GM12878 (cell line): ENCODE data around the gene MLXIPL. TPM values are rescaled to one million over a fixed set of nuclear protein-coding genes. Genes with fewer than 3 reads are reported as not detected.

Source experiments
- ATAC-seq: fragments of 200-7000 bp; cut with Tn5 transposase; 3 replicates; pipeline ENCODE4 v1.9.1; 2020; ENCODE audit warnings: mild to moderate bottlenecking, moderate library complexity
- BruUV-seq: library from RNA; stranded (reverse); fragments of 400-500 nt; replicated peaks from 2 replicates; lab custom pipeline; 2021; lab: Mats Ljungman, UMichigan
- CTCF ChIA-PET: fragments of 300-600 bp; sonication (Branson Sonifier 250); formaldehyde crosslinking; extraction: SDS; loops from one replicate; lab custom pipeline; 2021; ENCODE audit warnings: inconsistent platforms; lab: Yijun Ruan, JAX
- POLR2A ChIA-PET: fragments of 350-600 bp; formaldehyde crosslinking; extraction: SDS; loops from one replicate; lab custom pipeline; 2021; ENCODE audit warnings: inconsistent platforms; lab: Charles Lee
- RAD21 ChIA-PET: fragments of 300-600 bp; sonication (Branson Sonifier 250); formaldehyde crosslinking; loops from one replicate; lab custom pipeline; 2023; ENCODE audit warnings: antibody characterized with exemption; ENCODE audit not compliant: unreplicated experiment; lab: Charles Lee
- SMC1A ChIA-PET: fragments of 300-600 bp; sonication (Branson Sonifier 250); formaldehyde crosslinking; loops from one replicate; lab custom pipeline; 2023; ENCODE audit not compliant: unreplicated experiment, uncharacterized antibody; lab: Charles Lee
- DNase-seq: peaks from one replicate; pipeline ENCODE4 v3.0.0-alpha.2; 2011; ENCODE audit warnings: low read depth, low spot score
- FAIRE-seq: peaks from 3 replicates; lab custom pipeline; 2011; peaks lifted over from hg19 to GRCh38; lab: Jason Lieb, UNC
- H2AFZ ChIP-seq: 2 replicates; pipeline ENCODE4 v1.6.0; 2011; ENCODE audit warnings: low read depth, low read length, control low read depth; ENCODE audit not compliant: control insufficient read depth
- H3K27ac ChIP-seq: 2 replicates; pipeline ENCODE4 v1.5.1; 2011; ENCODE audit warnings: control low read depth; ENCODE audit not compliant: control insufficient read depth, insufficient read depth
- H3K27me3 ChIP-seq, 2 experiments: replicated peaks in 1 of 2; 2 replicates each; pipeline versions ENCODE4 v1.6.0 to v1.6.1; 2011; ENCODE audit warnings: low read length in 1 of 2; ENCODE audit not compliant: control insufficient read depth in 2 of 2, insufficient read depth in 2 of 2
- H3K36me3 ChIP-seq, 2 experiments: 2 replicates each; pipeline ENCODE4 v1.5.1; 2011; ENCODE audit warnings: low read length in 1 of 2; ENCODE audit not compliant: control insufficient read depth in 2 of 2, insufficient read depth in 2 of 2
- H3K4me1 ChIP-seq: 2 replicates; pipeline ENCODE4 v1.6.1; 2011; ENCODE audit warnings: mild to moderate bottlenecking, low read length, moderate library complexity, mixed read lengths; ENCODE audit not compliant: control insufficient read depth, insufficient read depth
- H3K4me2 ChIP-seq: 2 replicates; pipeline ENCODE4 v1.6.0; 2011; ENCODE audit warnings: control low read depth; ENCODE audit not compliant: control insufficient read depth, insufficient read depth
- H3K4me3 ChIP-seq: fragments of 200-600 bp; sonication (generic); 2 replicates; pipeline ENCODE4 v1.5.1; 2016
- H3K79me2 ChIP-seq: 2 replicates; pipeline ENCODE4 v1.6.0; 2011; ENCODE audit warnings: low read length; ENCODE audit not compliant: control insufficient read depth, insufficient read depth
- H3K9ac ChIP-seq: 2 replicates; pipeline ENCODE4 v1.8.0; 2011; ENCODE audit warnings: low read length, control low read depth, mixed read lengths; ENCODE audit not compliant: control insufficient read depth, insufficient read depth
- H3K9me3 ChIP-seq: replicated peaks from 3 replicates; pipeline ENCODE4 v1.5.1; 2011; ENCODE audit warnings: mild to moderate bottlenecking, low read length; ENCODE audit not compliant: control insufficient read depth, insufficient read depth
- H4K20me1 ChIP-seq: 2 replicates; pipeline ENCODE4 v1.6.0; 2011; ENCODE audit not compliant: control insufficient read depth, insufficient read depth
- BCLAF1 ChIP-seq: fragments of 450-650 bp; IDR thresholded peaks from 2 replicates; pipeline ENCODE4 v1.6.1; 2017; ENCODE audit warnings: antibody characterized with exemption, mild to moderate bottlenecking, moderate library complexity
- BMI1 ChIP-seq: fragments of 450-650 bp; IDR thresholded peaks from 2 replicates; pipeline ENCODE4 v1.6.1; 2016; ENCODE audit warnings: mild to moderate bottlenecking, moderate library complexity, borderline replicate concordance
- EZH2 ChIP-seq: IDR thresholded peaks from 2 replicates; pipeline ENCODE4 v1.6.1; 2012; ENCODE audit warnings: low read depth, mild to moderate bottlenecking, control low read depth, inconsistent platforms, low read length, borderline replicate concordance; ENCODE audit not compliant: control insufficient read depth
- HDAC2 ChIP-seq: fragments of 200-600 bp; sonication (generic); IDR thresholded peaks from 2 replicates; pipeline ENCODE4 v1.6.1; 2017
- LARP7 ChIP-seq: fragments of 450-650 bp; IDR thresholded peaks from 2 replicates; pipeline ENCODE4 v1.6.1; 2017; ENCODE audit warnings: mild to moderate bottlenecking
- NFIC ChIP-seq: IDR thresholded peaks from 2 replicates; pipeline ENCODE4 v1.6.1; 2012; ENCODE audit warnings: low read depth, mild to moderate bottlenecking, inconsistent platforms, low read length, moderate library complexity
- POU2F2 ChIP-seq: IDR thresholded peaks from 3 replicates; pipeline ENCODE4 v1.6.1; 2011; ENCODE audit warnings: low read depth, mild to moderate bottlenecking, low read length, borderline replicate concordance
- SP1 ChIP-seq: IDR thresholded peaks from one replicate; pipeline ENCODE4 v1.6.1; 2011; ENCODE audit warnings: low read depth, low read length
- SREBF1 ChIP-seq: IDR thresholded peaks from 2 replicates; pipeline ENCODE4 v1.6.1; 2012; ENCODE audit warnings: mild to moderate bottlenecking, low read length
- ZBTB33 ChIP-seq: fragments of 450-650 bp; IDR thresholded peaks from 2 replicates; pipeline ENCODE4 v1.6.1; 2017; ENCODE audit warnings: mild to moderate bottlenecking
- WGBS: methylation state at CpG from one replicate; pipeline ENCODE4 v1.1.6; 2016; ENCODE audit warnings: low lambda C conversion rate; ENCODE audit not compliant: insufficient replicate concordance, insufficient coverage; ENCODE audit errors: missing lambda C conversion rate; 5-methylcytosine and 5-hydroxymethylcytosine counted together
- in situ Hi-C: fragments of 300-500 bp; cut with MboI; formaldehyde crosslinking; loops from 9 replicates; pipeline ENCODE4 v1.14.3; 2018; ENCODE audit warnings: mixed read lengths
- intact Hi-C: fragments of 100-400 bp; cut with micrococcal nuclease; formaldehyde crosslinking; loops from one replicate; pipeline ENCODE4 v1.14.2; 2022; ENCODE audit not compliant: unreplicated experiment
- polyA plus RNA-seq, 11 experiments: library from polyadenylated mRNA; depleted of rRNA in 4 of 11; unstranded in 6 of 11; stranded (reverse) in 5 of 11; fragments of >200 nt; fragmentation: Nextera tagmentation in 4 of 11; fragmentation: Illumina TruSeq in 1 of 11; extraction: Ambion mirVana in 4 of 11; extraction: Trizol in 1 of 11; gene quantifications; 1 replicate in 1 of 11; 2 replicates in 10 of 11; pipeline versions ENCODE4 v1.2.1 to v1.2.3, GENCODE V29; 2011 to 2016; ENCODE audit warnings: inconsistent platforms in 2 of 11, missing spikeins in 2 of 11, low read depth in 1 of 11
- total RNA-seq, 4 experiments: library from RNA; depleted of rRNA in 3 of 4; stranded (reverse); fragments of >200 nt in 3 of 4; fragmentation: Illumina TruSeq in 1 of 4; extraction: Trizol in 1 of 4; gene quantifications; 2 replicates each; pipeline versions ENCODE4 v1.2.1 to v1.2.3, GENCODE V29; 2013 to 2021

MLXIPL gene
- total and polyA plus RNA-seq, 10 of the 15 experiments (the other 5 are each of a cell fraction or from before 2014, with no cell fraction given), result 0.21 TPM; not detected in 9

GRCh38 chr7:73633323-73633722, 9.0 kb upstream of the MLXIPL start (continued):
- no peak for TF ChIP-seq BCLAF1
- TF ChIP-seq BMI1, result no peak
- no peak for TF ChIP-seq SP1
- no peak for TF ChIP-seq SREBF1

- no peak overlapping the region for H3K4me2 ChIP-seq
- TF ChIP-seq NFIC, result no peak
- no peak for TF ChIP-seq HDAC2
- TF ChIP-seq EZH2, result no peak
- no peak for TF ChIP-seq ZBTB33
- TF ChIP-seq LARP7, result no peak
- no peak for TF ChIP-seq POU2F2
Observed at GRCh38 chr7:73631558-73631957, 7.2 kb upstream of the MLXIPL start.

More at GRCh38 chr7:73631558-73631957, 7.2 kb upstream of the MLXIPL start:
- no TSS peak for BruUV-seq
- DNase-seq (no peak), FAIRE-seq (no peak), ATAC-seq (no peak)
- no peak overlapping the region for H3K27ac ChIP-seq
- no peaks in the 10 kb centered on the region for H3K79me2 ChIP-seq
- ChIA-PET POLR2A (interaction anchor here (0.6 to 0.7 kb wide), 3 partner anchors 16 to 73 kb away, joined by 3 to 5 read pairs (median 3); no protein-coding TSS in a partner anchor), RAD21 (no interaction called here), SMC1A (no interaction called here), CTCF (no interaction called here)
- no peaks in the 10 kb centered on the region for H4K20me1 ChIP-seq
- H3K4me3 ChIP-seq, result no peak overlapping the region
- no peak overlapping the region for H2AFZ ChIP-seq
- no peaks in the 10 kb centered on the region for H3K36me3 ChIP-seq
- H3K27me3 ChIP-seq, result peaks cover 0 to 1% of the 10 kb centered on the region in 2 experiments; a peak in 2 of 4 replicates
- H3K9me3 ChIP-seq, result no peaks in the 10 kb centered on the region
- H3K9ac ChIP-seq, result no peak overlapping the region
- no peaks in the 10 kb centered on the region for H3K4me1 ChIP-seq
- intact Hi-C loops (no loop called here), in situ Hi-C loops (no loop called here)
- WGBS, result 0% methylated on average over 1 of the region's 1 CpG
